HFFc6 (cell line): ENCODE data around the gene GPR34. TPM values are rescaled to one million over a fixed set of nuclear protein-coding genes. Genes with fewer than 3 reads are reported as not detected.

Experiments used
- DNase-seq: peaks from one replicate; pipeline ENCODE4 v3.0.0-alpha.2; 2018
- H3K27ac Mint-ChIP-seq: 2 replicates; pipeline ENCODE4 v1.8.0; 2020; ENCODE audit warnings: mild to moderate bottlenecking, mixed read lengths
- H3K27me3 Mint-ChIP-seq: 2 replicates; pipeline ENCODE4 v1.8.0; 2021; ENCODE audit warnings: mild to moderate bottlenecking, moderate library complexity, mixed read lengths; ENCODE audit not compliant: insufficient read depth
- H3K36me3 Mint-ChIP-seq: 2 replicates; pipeline ENCODE4 v1.8.0; 2021; ENCODE audit warnings: low read depth, mixed read lengths
- H3K4me1 Mint-ChIP-seq: 2 replicates; pipeline ENCODE4 v1.8.0; 2020; ENCODE audit warnings: low read depth, mixed read lengths
- H3K4me3 Mint-ChIP-seq: 2 replicates; pipeline ENCODE4 v1.8.0; 2020; ENCODE audit warnings: mild to moderate bottlenecking, moderate library complexity, mixed read lengths
- H3K9me3 Mint-ChIP-seq: 2 replicates; pipeline ENCODE4 v1.8.0; 2020; ENCODE audit warnings: mild to moderate bottlenecking, mixed read lengths
- CTCF ChIP-seq: fragments of 200-600 bp; sonication (generic); IDR thresholded peaks from 2 replicates; pipeline ENCODE4 v1.5.0; 2021; ENCODE audit warnings: antibody characterized with exemption, mild to moderate bottlenecking
- total RNA-seq, 6 experiments: library from RNA; stranded (reverse); fragmentation: NEBNext Ultra II Directional; extraction: Animal tissue kit (Norgen Biotek cat#: 25700); gene quantifications; 2 replicates in 1 of 6; 3 replicates in 5 of 6; pipeline ENCODE4 v1.2.3, GENCODE V29; 2021

The GPR34 gene
- total RNA-seq, 6 experiments from 2014 or later: not detected

- H3K36me3 Mint-ChIP-seq: peaks cover 6% of the 10 kb centered on the region; the same call in 1 of the 2 replicates
- TF ChIP-seq CTCF: no peak
- H3K4me3 Mint-ChIP-seq: no peak overlapping the region
- peak; percentile 2 for DNase-seq
- H3K27me3 Mint-ChIP-seq: no peaks in the 10 kb centered on the region; the same call in 1 of the 2 replicates
- H3K9me3 Mint-ChIP-seq: peaks cover 15% of the 10 kb centered on the region; the same call in 1 of the 2 replicates
- H3K27ac Mint-ChIP-seq: no peak overlapping the region
- H3K4me1 Mint-ChIP-seq: peaks cover 18% of the 10 kb centered on the region
These were observed 31.5 kb downstream of the GPR34 start for GRCh38 chrX:41720125-41720779.

DNA sequence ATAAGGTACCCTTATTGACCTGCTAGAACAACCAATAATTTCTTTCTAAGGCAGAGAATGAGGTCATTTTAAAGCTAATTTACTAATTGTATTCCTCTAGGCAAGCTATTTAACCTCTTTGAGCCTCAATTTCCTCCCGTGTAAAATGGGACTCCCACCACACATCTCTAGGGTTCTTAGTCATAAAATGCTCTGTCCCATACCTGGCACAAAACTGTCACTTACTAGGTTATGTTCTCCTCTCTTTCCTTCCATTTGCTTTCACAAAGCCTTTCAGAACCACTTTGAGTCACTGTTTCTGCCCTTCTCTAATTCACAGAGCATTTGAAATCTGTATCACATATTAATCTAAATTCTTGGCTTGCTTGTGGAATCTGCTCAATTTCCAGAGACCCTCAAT lies 32.8 kb downstream of the GPR34 start:
- peaks cover 6% of the 10 kb centered on the region; the same call in 1 of the 2 replicates for H3K36me3 Mint-ChIP-seq
- no peak for DNase-seq
- peaks cover 18% of the 10 kb centered on the region for H3K4me1 Mint-ChIP-seq
- no peaks in the 10 kb centered on the region; the same call in 1 of the 2 replicates for H3K27me3 Mint-ChIP-seq
- TF ChIP-seq CTCF: no peak
- H3K27ac Mint-ChIP-seq: no peak overlapping the region
- H3K9me3 Mint-ChIP-seq: peaks cover 15% of the 10 kb centered on the region; the same call in 1 of the 2 replicates
- H3K4me3 Mint-ChIP-seq: no peak overlapping the region

DNA sequence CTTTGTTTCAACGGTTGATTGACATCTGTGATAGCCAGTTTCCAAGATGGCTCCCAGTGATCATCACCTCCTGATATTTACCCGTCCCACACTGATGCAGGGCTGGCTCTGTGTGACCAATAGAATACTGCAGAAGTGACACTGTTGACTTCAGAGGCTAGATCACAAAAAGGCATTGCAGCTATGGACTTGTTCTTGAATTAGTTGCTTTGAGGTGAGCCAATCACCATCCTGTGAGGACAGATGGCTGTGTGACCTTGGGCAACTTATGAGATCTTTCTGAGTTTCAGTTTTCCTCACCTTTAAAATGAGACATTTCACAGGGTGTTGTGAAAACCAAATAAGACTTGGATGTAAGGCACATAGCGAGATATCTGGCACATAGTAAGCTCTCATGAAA lies 33.4 kb downstream of the GPR34 start:
- no peak overlapping the region for H3K4me3 Mint-ChIP-seq
- H3K27ac Mint-ChIP-seq: no peak overlapping the region
- DNase-seq: no peak
- no peaks in the 10 kb centered on the region; the same call in 1 of the 2 replicates for H3K27me3 Mint-ChIP-seq
- TF ChIP-seq CTCF: no peak
- peaks cover 18% of the 10 kb centered on the region for H3K4me1 Mint-ChIP-seq
- peaks cover 10% of the 10 kb centered on the region; the same call in 1 of the 2 replicates for H3K9me3 Mint-ChIP-seq
- peaks cover 6% of the 10 kb centered on the region; the same call in 1 of the 2 replicates for H3K36me3 Mint-ChIP-seq

DNA sequence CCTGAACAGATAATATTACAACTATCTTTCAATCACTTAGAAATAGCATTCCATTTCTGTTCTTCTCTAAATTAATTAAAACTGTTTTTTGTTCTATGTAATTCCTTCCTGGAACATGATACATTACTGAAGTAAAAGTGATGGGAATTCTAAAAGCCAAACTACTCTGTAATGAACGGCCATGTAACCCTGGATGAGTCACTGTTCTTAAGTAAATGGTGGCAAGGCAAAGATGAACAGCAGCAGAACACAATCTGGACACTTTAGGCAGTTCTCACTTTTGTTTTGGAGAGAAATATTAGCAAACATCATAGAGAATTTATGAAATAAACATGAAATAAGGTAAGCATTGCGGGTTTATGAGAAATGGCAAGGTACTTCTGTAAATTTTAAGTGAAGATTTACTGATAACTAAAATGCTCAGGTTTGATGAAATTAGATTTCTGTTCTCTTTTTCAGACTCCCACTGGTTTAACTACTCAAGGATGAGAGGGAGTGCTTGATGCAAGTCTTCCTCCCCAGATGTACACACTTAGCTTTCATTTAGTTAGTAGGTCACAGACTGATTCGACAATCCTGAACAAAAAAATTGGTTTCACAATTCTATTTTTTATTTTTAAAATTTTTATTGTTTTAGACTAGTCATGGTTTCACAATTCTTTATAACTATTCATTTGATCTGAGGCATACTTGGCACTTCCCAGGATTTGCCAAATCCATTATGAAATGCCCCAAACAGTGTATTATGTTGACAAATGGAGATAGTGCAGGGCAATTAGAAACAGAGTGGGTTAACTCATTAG lies 34.2 kb downstream of the GPR34 start:
- no peak overlapping the region for H3K4me3 Mint-ChIP-seq
- peaks cover 18% of the 10 kb centered on the region for H3K4me1 Mint-ChIP-seq
- no peak for TF ChIP-seq CTCF
- H3K9me3 Mint-ChIP-seq: peaks cover 10% of the 10 kb centered on the region; the same call in 1 of the 2 replicates
- no peak for DNase-seq
- H3K36me3 Mint-ChIP-seq: peaks cover 6% of the 10 kb centered on the region; the same call in 1 of the 2 replicates
- H3K27ac Mint-ChIP-seq: no peak overlapping the region
- H3K27me3 Mint-ChIP-seq: no peaks in the 10 kb centered on the region; the same call in 1 of the 2 replicates

DNA sequence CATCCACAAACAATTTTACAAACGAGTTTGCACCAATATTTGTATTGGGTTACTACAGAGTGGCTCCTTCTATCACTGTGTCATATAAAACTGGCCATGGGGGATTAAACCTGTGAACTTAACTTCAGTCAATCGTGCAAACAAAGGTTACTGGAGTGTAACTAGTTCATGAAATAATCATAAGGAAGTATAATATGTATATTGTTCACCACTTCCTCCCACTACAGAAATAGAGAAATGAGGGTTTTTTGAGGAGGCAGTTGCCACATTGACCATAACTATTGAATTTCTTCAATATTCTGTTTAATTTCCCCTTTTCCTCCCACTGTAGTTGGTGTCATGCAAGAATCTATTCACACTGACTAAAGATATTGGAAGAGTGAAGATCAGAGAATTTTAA lies 35.1 kb downstream of the GPR34 start, which contains the start of gene GPR82:
Gene GPR82, plus strand, starts transcription at position 356 of the 400 bp plus-strand sequence. CDS start 2,846 bp downstream, outside the sequence.
- peaks cover 5% of the 10 kb centered on the region; the same call in 1 of the 2 replicates for H3K9me3 Mint-ChIP-seq
- peaks cover 6% of the 10 kb centered on the region; the same call in 1 of the 2 replicates for H3K36me3 Mint-ChIP-seq
- DNase-seq: no peak
- H3K4me1 Mint-ChIP-seq: peaks cover 18% of the 10 kb centered on the region
- H3K27me3 Mint-ChIP-seq: no peaks in the 10 kb centered on the region; the same call in 1 of the 2 replicates
- no peak within 1 kb of the TSS for H3K4me3 Mint-ChIP-seq
- H3K27ac Mint-ChIP-seq: no peak within 1 kb of the TSS
- no peak for TF ChIP-seq CTCF
